Stomach (tissue), 4 donors: Measurements from ENCODE around the gene B3GAT1.

Experiments
- EP300 ChIP-seq: sonication (generic); formaldehyde crosslinking; IDR thresholded peaks from one replicate; pipeline ENCODE4 v1.6.1; 2017; ENCODE audit warnings: antibody characterized with exemption
- POLR2A ChIP-seq, 4 donors: fragments of 450-650 bp; IDR thresholded peaks; one replicate each; pipeline ENCODE4 v1.6.1; 2016; ENCODE audit warnings: antibody characterized with exemption in 4 of 4, control low read depth in 2 of 4, mild to moderate bottlenecking in 1 of 4, moderate library complexity in 1 of 4
- POLR2AphosphoS5 ChIP-seq, 3 donors: sonication (generic); formaldehyde crosslinking; IDR thresholded peaks; one replicate each; pipeline ENCODE4 v1.6.1; 2016; ENCODE audit warnings: antibody characterized with exemption in 3 of 3
- TF ChIP-seq, protein P1 (sequence below), 7 experiments: fragments of 450-650 bp in 4 of 7; fragments of 200-600 bp in 3 of 7; sonication (generic) in 3 of 7; IDR thresholded peaks; one replicate each; pipeline ENCODE4 v1.5.1; 2016 to 2019; ENCODE audit warnings: antibody characterized with exemption in 7 of 7, control low read depth in 2 of 7, mild to moderate bottlenecking in 1 of 7

DNA sequence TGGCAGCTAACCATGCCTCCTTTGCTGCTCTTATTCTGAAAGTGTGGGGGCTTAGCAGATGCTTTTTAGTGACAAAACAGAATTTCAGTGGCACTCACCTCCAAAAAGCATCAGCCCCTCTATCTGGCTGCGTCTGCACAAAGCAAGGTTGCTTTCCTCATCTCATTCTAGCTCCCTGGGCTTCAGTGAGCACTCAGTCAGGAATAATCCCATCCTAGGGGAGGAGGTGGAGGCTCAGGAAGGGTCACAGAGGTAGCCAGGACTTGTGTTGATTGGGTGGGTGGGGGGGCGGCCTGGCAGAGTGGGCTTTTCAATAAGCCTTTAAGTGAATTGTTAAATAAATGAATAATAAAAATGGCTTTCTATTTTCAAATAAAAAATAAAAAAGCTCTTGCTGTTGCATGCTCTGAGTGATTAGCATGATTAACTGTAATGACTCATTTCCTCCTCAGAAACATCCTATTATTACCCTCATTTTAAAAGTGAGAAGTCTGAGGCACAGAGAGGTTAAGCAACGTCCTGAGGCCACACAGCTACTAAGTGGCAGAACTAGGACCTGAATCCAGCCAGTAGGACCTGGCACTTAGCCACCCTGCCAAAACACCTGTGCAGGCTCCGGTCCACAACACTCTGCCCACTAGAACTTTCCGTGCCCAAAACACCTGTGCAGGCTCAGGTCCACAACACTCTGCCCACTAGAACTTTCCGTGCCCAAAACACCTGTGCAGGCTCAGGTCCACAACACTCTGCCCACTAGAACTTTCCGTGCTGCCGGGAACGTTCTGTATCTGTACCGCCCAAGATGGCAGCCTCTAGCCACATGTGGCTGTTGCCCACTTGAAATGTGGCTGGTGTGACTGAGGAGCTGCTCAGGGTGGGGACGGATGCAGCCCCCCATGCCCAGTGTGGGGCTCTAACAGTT is 5.5 kb downstream of the B3GAT1 start:
- TF ChIP-seq POLR2A (IDR thresholded peaks at IDR 0.05), result no peak
- TF ChIP-seq, protein P1, sequence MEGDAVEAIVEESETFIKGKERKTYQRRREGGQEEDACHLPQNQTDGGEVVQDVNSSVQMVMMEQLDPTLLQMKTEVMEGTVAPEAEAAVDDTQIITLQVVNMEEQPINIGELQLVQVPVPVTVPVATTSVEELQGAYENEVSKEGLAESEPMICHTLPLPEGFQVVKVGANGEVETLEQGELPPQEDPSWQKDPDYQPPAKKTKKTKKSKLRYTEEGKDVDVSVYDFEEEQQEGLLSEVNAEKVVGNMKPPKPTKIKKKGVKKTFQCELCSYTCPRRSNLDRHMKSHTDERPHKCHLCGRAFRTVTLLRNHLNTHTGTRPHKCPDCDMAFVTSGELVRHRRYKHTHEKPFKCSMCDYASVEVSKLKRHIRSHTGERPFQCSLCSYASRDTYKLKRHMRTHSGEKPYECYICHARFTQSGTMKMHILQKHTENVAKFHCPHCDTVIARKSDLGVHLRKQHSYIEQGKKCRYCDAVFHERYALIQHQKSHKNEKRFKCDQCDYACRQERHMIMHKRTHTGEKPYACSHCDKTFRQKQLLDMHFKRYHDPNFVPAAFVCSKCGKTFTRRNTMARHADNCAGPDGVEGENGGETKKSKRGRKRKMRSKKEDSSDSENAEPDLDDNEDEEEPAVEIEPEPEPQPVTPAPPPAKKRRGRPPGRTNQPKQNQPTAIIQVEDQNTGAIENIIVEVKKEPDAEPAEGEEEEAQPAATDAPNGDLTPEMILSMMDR (IDR thresholded peaks at IDR 0.05), result no peak
- TF ChIP-seq EP300, result no peak
- TF ChIP-seq POLR2AphosphoS5 (IDR thresholded peaks at IDR 0.05), result no peak
